Ramos (cell line): Measurements from ENCODE around the gene PSAPL1.

Experiments used
- in situ Hi-C: fragments of 300-500 bp; cut with MboI; formaldehyde crosslinking; loops from one replicate; pipeline ENCODE4 v1.14.3; 2022; ENCODE audit warnings: low sequenced_read_pairs; ENCODE audit not compliant: unreplicated experiment

PSAPL1 gene

DNA sequence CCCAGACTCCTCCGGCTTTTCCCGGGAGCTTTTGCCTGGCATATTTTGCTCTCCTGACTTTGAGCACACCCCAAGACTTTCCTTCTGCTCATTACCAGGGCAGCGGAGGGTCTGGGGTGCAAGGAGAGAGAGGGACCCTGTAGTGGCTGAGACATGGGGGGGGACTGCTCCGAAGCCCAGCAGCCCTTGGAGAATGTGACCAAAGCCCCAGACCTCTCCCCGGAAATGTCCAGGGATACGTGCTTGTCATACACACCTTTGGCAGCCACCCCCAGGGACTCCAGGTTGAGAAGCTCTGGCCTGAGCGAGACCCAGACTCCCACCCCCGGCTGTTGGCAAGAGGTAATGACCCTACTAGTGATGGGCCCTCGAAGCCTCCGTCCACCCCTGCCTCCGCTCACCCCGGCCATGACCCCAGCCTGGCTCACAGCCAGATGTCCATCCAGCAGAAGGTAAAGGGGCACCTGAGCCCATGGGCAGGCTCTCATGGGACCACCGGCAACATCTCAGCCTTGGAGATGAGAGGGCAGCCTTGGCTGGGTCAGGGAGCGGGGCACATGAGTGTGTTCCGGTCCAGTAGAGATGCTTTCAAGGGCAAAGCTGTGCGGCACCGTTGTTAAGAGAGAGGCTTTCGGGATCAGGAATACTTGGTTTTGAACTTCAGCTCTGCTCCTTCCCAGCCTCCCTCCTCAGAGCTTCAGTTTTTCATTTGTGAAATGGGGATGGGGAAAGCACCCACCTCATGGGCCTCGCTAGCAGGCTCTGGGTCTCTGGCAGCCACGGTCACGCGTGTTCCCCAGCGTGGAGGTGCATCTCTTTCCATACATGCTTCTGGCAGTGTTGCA is 2.0 kb downstream of the PSAPL1 start:
- in situ Hi-C loops = no loop called here

DNA sequence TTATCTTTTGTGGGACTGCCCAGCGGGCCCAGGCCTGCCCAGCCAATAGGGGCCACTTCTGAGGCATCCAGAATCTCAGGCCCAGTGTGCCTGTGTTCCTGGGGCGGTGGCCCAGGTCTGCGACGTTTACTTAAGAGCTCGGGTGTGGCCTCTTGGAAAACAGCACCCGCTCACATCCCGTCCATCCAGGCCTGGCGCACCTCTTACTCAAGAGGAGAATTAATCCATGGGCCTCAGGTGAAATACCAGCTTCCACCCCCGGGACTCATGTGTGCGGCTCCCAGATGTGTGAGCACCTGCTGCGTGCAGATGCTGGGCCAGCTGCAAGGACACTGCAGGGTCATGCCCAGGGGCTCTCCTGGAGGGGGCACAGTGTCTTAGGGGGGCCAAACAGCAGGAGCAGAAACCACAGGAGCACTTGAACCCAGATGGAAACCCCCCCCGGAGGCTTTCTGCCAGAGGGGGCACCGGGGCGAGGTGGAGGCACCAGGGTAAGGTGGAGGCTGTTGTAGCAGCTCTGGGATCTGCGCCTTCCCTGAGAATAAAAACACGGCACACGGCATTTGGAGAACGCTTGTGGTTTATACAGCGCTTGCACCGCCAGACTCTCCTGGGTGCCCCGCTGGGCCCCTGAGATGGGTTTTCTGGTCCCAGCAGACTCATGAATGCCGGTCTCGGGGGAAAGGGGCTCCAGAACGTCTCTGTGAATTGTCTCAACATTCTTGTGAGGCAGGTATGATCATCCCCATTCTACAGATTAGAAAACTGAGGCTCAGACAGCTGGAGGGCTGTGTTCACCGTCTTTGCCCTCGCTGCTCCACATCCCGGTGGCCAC is 2.8 kb downstream of the PSAPL1 start:
- in situ Hi-C loops = no loop called here

DNA sequence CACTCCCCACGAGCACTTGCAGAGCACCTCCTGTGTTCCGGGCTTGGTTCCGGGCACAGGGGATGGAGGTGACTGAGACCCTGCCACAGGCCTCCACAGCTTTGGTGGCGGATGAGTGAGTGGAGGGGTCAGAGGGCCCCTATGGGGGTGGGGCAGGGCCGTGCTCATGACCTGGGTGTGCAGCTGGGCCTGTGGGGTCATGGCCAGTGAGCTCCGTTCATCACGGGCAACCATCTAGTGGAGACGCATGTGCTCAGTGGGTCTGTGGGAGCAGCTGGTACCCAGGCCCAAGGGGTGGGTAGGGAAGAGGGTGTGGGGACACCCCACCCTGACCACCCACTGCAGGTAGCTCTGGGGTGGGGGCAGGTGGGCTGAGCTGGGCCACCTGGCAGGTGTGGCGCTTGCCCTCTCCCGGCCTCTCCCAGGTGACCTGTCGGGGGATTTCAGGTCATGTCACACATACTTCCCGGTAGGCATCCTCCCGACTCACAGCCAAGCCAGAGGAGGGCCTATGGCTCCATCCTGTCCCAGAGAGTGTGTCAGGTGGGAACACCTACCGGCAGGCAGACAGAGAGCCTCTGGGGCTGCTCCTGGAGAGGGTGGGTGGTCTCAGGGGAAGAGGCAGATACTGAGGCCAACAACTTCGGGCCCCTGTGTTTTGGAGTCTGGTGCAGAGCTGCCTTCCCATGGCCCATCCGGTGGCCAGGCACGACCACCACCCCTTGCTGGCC is 3.6 kb downstream of the PSAPL1 start:
- in situ Hi-C loops = no loop called here

DNA sequence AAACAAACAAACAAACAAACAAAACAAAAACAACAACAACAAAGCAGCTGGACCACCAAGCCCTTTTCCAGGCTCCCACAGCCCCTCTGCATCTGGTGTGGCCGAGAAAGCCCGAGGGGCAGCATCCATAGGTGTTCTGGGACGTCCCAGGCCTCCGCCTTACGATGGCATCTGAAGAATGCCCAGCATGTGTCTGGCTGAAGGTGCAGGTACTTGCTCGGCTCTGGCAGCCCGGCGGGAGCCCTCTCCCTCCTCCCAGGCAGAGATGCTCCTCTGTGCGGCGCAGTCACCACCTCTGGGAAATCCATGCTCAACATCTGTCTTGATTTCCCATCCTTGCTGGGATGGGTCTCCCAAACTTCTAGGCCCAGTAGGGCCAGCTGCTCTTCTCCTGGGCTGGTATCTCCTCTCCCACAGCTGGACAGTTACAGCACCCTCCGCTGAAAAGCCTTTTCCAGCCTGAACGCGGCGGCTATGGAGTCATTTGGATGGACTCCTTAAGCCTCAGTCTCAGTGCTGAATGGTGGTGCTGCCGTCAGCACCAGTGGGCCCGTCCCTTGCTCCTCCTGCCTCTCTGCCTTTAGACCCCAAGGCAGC is 4.3 kb downstream of the PSAPL1 start:
- in situ Hi-C loops = no loop called here

DNA sequence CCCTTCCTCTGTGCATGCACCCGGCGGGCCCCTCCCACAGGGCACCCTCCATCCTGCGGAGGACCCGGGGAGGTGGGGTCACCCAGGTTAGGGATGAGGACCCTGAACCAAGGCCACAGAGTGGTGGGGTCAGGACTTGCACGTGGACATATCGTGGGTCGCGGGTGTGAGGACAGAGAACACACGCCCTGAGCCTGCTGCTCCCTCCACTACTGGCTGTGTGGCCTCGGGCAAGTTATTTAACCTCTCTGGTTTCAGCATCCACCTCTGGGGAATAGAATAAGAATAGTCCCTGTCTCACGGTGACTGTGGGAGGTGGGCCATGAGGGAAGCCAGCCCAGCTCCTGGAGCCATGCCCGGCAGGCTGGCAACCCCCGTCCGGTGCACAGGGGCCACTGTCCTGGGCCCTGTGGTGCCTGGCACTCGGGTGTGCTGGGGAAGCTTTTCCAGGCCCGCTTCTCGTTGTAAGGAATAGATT is 5.1 kb downstream of the PSAPL1 start:
- in situ Hi-C loops = no loop called here

DNA sequence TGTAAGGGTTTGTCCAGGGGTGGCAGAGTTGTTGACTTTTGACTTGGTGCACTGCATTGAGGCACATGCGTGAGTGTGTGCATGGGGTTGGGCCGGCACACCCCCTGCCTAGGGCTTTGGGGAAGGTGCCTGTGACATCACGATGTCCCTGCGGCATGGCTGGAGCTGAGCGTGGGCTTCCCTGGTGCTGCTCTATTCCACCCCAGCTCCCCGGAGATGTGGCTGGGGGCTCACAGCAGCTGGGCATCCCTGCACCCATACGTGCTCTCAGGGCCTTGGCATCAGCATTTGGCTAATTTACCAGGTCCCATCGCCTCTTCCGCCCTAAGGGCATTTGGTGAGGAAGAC is 5.7 kb downstream of the PSAPL1 start:
- in situ Hi-C loops = no loop called here

DNA sequence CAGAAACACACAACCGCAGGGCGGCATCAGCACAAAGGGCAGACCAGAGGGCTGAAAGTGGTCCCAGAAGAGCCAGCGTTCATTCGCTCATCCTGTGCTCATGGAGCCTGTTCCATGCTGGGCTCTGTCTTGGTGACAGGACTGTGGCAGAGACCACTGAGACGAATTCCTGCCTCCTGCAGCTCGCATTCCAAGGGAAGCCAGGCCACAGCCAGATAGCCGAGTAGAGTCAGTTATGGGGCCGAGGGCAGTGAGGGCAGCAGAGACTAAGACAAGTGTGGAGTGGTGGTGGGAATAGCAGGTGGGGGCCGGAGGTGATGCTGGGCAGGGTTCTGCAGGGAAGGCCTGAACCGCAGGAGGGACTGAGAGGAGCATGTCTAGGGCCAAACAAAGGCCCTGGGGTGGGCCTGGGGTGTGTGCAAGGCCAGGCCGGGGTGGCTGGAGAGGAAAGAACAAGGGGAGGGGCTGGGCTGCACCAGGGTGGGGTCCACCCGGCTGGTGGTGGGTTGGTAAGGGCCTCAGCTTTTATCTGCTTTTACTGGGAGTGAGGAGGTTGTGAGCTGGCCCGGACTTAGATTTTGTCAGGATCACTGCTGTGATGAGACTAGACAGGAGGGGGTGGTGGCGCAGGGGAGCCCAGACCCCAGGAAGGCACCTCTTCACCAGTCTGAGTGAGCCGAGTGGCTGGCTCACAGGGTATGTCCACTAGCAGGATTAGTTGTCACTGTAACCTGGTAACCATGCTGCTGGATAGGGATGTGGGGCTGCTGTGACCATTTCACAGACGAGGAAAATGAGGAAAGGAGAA is 6.3 kb downstream of the PSAPL1 start:
- in situ Hi-C loops = no loop called here

DNA sequence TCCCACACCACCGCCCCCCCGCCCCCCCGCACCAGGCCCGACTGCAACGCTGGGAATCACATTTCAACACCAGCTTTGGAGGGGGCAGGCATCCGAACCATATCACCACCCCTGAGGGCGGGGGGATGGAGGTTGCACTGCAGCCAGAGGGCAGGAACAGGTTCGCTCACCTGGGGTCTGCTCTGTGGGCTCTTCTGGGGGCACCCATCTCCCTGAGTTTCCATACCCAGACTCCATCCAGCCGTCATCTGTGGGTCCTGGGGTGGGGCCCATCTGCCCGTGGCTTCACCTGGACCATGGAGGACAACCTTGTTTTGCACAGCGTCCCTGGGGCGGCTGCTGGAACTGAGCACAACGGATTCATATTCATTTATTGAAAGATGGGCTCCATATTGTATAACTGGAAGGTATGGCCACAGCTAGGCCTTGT is 6.9 kb downstream of the PSAPL1 start:
- in situ Hi-C loops = no loop called here

DNA sequence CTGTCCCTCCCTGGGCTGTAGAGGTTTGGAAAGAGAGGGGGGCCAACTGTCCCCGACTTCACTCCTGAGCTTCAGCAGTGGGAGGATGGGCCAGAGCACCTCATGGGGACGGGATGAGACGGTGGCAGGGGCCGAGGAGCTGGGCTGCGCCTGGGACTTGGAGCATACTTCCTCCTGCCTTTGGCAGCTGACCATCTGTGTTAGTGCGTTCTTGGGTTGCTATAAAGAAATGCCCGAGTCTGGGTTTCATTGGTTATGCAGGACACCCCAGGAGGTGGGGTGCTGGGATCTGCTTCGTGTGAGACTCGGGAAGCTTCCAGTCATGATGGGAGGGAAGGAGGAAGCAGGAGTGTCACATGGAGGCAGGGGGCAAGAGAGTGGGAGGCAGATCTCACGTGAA is 7.4 kb downstream of the PSAPL1 start:
- in situ Hi-C loops = no loop called here

DNA sequence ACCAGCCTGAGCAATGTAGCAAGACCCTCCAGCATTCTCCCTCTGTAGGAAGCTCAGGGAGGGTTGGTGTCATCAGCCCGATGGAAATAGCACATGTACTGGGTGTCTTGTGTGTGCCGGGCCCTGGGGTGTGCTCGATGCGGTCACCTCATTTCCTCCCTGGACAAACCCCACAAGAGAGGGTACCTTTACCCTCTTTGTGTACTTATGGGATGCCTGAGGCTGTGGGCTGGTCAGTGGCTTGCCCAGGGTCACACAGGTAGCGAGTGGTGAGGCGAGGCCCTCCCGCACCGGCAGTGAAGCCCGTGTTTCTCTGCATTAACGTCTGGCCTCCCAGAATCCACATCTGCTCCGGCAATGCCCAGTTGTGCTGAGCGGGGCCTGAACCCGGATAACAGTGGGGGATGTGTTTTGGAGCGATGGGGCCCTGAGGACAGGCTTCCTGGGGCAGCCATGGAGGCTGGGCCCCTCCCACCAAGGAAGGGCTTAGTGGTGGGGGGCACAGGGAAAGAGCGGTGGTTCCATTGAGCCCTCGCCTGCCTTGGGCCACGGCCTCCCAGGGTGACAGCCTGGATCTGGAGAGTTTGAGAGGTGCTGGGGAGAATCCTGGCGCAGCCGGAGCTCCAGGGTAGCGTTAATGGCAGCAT is 8.1 kb downstream of the PSAPL1 start:
- in situ Hi-C loops = no loop called here

DNA sequence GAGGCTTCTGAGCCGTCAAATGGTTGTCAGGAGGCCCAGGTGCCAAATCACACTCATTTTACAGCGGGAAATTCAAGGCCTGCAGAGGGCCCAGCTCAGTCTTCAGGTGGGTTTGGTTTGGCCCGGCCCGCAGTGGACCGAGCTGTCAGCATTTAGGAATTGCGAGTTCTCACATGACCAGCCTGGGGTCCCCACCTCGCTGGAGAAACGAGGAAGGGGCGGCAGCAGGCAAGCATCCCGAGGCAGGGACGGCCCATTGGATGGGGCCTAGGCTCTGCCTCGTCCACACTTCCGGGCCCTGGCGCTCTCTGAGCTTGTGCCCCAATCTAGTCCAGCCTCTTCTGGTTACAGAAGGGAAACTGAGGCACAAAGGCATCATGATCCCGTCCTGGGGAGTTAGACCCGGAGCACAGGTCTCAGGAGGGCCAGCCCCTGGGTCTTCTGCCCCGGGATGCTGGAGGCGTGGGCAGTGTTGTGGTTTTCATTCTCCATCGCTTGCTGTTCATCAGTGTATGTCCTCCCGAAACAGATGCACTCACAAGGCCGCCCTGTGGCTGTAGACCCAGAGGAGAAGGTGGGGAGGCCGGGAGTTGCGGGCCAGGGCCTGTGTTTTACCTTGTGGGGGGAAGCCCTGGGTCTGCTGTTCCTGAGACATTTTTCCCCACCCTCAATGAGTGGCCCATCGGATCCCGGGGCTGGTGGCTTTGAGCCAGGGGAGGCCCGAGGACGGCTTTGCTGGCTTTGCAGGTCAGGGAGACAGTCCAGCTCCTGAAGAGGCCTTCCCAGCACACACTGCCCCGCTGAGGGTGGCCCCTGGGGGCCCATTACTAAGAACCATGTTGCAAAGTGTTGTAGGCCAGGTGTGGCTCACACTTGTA is 8.9 kb downstream of the PSAPL1 start:
- in situ Hi-C loops = no loop called here

DNA sequence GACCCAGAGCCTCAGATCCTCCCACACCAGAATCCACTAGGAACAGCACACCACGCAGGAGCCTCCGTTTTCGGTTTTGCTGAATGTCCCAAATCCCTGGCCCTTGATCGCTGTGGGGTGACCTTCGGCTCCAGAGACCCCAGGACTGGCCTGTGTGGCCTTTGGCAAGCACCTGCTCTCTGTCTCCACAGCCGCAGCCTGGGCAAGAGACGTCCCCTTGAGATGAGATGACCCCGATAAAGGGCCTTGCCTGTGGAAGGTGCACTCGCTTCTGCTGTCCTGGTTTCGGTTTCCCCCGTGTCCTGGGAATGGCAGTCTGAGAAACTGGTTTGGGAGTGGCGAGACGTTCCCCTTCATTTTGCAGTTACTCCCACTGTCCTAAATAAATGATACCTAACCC is 9.6 kb downstream of the PSAPL1 start:
- in situ Hi-C loops = no loop called here

DNA sequence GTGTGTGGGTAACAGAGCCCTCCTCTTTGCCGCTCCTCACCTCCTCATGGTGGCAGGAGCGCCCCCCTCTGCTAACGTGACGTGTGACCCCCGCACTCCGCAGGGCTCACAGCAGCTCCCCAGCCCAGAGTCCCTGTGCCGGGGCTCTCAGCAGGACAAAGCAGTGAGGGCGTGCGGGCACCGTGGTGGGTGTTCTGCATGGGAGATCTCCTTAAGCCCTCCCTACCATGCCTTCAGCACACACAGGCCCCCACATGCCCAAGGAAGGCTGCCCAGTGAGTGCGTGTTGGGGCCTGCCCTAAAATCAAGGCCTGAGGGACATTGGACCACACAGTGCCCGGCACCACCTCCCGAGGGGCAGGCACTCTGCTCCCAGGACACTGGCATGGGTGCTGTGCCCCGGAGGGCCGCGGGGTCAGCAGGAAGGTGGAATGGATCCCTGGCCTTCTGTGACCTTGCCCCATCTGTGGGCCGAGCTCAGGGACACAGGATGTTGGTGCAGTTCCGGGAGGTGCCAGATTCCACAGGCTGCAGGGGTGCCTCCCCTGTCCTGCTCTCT is 10.1 kb downstream of the PSAPL1 start:
- in situ Hi-C loops = no loop called here

DNA sequence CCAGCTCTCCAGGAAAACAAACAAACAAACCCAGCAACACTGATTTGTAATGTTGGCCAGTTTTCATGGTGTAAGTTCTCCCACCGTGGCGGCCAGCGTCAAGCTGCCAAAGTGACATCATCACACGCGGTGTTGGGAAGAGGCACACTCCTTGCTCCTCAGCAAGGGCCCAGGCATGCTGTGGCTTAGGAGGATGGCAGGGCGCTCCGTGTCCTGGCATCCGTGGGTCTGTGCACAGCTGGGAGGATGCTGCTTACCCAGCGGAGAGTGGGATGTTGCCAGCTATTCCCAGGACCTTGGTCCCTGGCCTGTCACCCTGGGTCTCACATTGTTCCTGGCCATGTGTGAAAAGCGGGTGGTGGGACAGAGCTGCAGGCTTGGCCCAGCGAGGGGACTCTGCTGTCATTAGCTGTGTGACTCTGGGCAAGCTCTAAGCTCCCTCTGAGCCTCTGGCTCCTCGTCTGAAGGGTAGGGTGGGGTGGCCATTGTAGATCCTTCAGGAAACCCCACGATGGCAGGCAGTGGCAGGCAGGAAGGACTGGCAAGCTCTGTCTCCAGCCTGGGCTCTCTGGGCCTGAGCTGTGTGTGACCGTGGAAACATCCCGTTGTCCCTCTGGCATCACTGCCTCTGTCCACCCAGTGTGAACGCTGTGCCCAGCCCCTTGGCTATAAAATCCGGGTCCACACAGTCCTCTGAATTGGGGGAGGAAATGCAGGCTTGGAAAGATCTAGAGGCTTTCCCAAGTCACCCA is 10.8 kb downstream of the PSAPL1 start:
- in situ Hi-C loops = no loop called here

DNA sequence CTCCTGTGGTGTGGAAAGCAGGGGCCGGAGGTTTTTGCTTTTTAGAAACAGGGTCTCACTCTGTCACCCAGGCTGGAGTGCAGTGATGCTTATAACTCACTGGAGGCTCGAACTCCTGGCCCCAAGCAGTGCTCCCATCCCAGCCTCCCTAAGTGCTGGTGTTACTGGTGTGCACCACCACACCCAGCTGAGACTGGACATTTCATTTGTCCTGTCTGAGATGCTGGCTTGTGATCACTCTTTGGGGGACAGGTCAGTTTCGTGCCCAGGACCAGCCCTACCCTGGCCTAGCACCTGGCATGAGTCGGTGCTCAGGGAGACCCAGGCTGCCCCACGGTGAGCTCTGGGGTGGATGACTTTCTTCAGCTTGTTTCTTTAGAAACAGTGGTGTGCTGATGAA is 11.3 kb downstream of the PSAPL1 start:
- in situ Hi-C loops = no loop called here

DNA sequence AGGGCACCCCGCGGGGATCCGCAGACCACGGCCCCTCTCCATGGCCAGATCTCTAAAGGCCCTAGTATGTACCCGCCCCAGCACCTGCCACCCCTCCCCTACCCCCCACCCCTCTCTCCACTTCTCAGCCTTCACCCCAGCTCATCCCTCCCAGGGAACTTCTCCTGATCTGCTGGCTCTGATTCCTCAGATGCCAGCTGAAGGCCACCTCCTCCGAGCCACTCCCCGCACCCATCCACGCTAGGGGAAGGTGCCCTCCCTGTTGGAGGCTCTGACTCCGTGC is 11.9 kb downstream of the PSAPL1 start:
- in situ Hi-C loops = no loop called here

DNA sequence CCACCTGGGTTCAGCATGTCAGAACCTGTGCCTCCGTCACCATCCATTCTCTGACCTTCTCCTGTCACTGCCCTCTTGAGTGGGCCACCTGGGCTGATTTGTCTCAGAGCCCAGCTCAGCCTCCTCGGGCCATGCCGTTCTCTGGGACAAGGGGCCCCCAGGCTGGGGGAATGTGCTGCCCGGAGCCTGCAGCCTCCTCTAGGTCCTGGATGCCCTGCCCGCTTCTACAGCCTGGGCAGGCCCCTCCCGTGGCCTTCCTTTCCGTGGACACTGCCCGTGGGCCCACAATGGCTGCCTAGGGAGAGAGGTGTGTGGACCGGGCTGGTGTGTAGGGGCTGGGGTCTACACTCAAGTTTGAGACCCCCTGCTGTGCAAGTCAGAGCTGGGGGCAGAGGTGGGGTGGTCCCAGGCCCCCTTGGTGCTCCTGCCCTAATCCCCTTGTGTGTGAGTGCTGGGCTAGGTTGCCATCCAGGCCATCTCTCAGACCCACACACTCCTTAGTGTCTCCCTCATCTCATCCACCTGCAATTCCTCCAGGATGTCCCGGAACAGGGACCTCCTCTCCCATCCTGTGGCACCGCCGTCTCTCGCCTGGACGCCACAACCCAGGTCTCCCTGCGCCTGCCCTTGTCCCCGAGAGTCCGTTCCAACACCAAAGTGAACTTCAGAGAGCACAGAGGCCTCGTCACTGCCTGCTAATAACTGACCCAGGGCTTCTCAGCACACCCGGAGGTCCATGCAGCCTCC is 12.4 kb downstream of the PSAPL1 start:
- in situ Hi-C loops = no loop called here
